ENCODE measurements around the gene CEL.

CEL gene

GRCh38 chr9:133046196-133046899 is 15.4 kb upstream of the CEL start:
- Histone ChIP-seq H3K27ac (ENCODE audit: poor library complexity, severe bottlenecking) (no peak overlapping the region), H3K4me1 (ENCODE audit: insufficient read depth, poor library complexity, severe bottlenecking) (no peaks in the 10 kb centered on the region), H3K4me3 (ENCODE audit: severe bottlenecking) (no peak overlapping the region), H3K9me3 (ENCODE audit: severe bottlenecking) (no peaks in the 10 kb centered on the region), H3K36me3 (ENCODE audit: low read depth) (peaks cover 94% of the 10 kb centered on the region), H3K27me3 (ENCODE audit: insufficient read depth, poor library complexity, severe bottlenecking) (no peaks in the 10 kb centered on the region)
- DNase-seq (ENCODE audit: low spot score), result no peak
- TF ChIP-seq CTCF (IDR thresholded peaks at IDR 0.05; ENCODE audit: poor library complexity, severe bottlenecking), result no peak
- no peak for ATAC-seq (ENCODE audit: low read depth)

- no peak overlapping the region for H3K27ac ChIP-seq (ENCODE audit: poor library complexity, severe bottlenecking)
- DNase-seq (ENCODE audit: low spot score) (no peak), ATAC-seq (ENCODE audit: low read depth) (no peak)
- no peaks in the 10 kb centered on the region for H3K9me3 ChIP-seq (ENCODE audit: severe bottlenecking)
- no peaks in the 10 kb centered on the region for H3K27me3 ChIP-seq (ENCODE audit: insufficient read depth, poor library complexity, severe bottlenecking)
- TF ChIP-seq CTCF (IDR thresholded peaks at IDR 0.05; ENCODE audit: poor library complexity, severe bottlenecking), result no peak
- H3K36me3 ChIP-seq (ENCODE audit: low read depth), result peaks cover 94% of the 10 kb centered on the region
- no peak overlapping the region for H3K4me3 ChIP-seq (ENCODE audit: severe bottlenecking)
- no peaks in the 10 kb centered on the region for H3K4me1 ChIP-seq (ENCODE audit: insufficient read depth, poor library complexity, severe bottlenecking)
These were observed 14.9 kb upstream of the CEL start for GRCh38 chr9:133046900-133047295.

GRCh38 chr9:133048595-133048994 is 13.2 kb upstream of the CEL start:
- no peaks in the 10 kb centered on the region for H3K4me1 ChIP-seq (ENCODE audit: insufficient read depth, poor library complexity, severe bottlenecking)
- TF ChIP-seq CTCF (IDR thresholded peaks at IDR 0.05; ENCODE audit: poor library complexity, severe bottlenecking), result peak; percentile 61
- no peaks in the 10 kb centered on the region for H3K9me3 ChIP-seq (ENCODE audit: severe bottlenecking)
- no peaks in the 10 kb centered on the region for H3K27me3 ChIP-seq (ENCODE audit: insufficient read depth, poor library complexity, severe bottlenecking)
- no peak overlapping the region for H3K27ac ChIP-seq (ENCODE audit: poor library complexity, severe bottlenecking)
- no peak overlapping the region for H3K4me3 ChIP-seq (ENCODE audit: severe bottlenecking)
- DNase-seq (ENCODE audit: low spot score) (no peak), ATAC-seq (ENCODE audit: low read depth) (peak; percentile 76; the same call in 2 of the 3 replicates)
- peaks cover 92% of the 10 kb centered on the region for H3K36me3 ChIP-seq (ENCODE audit: low read depth)

GRCh38 chr9:133049043-133049442 is 12.7 kb upstream of the CEL start:
- ATAC-seq (ENCODE audit: low read depth), result no peak
- TF ChIP-seq CTCF (IDR thresholded peaks at IDR 0.05; ENCODE audit: poor library complexity, severe bottlenecking), result peak; percentile 4
- Histone ChIP-seq H3K9me3 (ENCODE audit: severe bottlenecking) (no peaks in the 10 kb centered on the region), H3K27ac (ENCODE audit: poor library complexity, severe bottlenecking) (no peak overlapping the region), H3K36me3 (ENCODE audit: low read depth) (peaks cover 92% of the 10 kb centered on the region), H3K4me1 (ENCODE audit: insufficient read depth, poor library complexity, severe bottlenecking) (no peaks in the 10 kb centered on the region), H3K4me3 (ENCODE audit: severe bottlenecking) (no peak overlapping the region), H3K27me3 (ENCODE audit: insufficient read depth, poor library complexity, severe bottlenecking) (no peaks in the 10 kb centered on the region)
- no peak for DNase-seq (ENCODE audit: low spot score)

- no peak for TF ChIP-seq CTCF (IDR thresholded peaks at IDR 0.05; ENCODE audit: poor library complexity, severe bottlenecking)
- no peak for ATAC-seq (ENCODE audit: low read depth)
- Histone ChIP-seq H3K4me3 (ENCODE audit: severe bottlenecking) (no peak overlapping the region), H3K27me3 (ENCODE audit: insufficient read depth, poor library complexity, severe bottlenecking) (no peaks in the 10 kb centered on the region), H3K9me3 (ENCODE audit: severe bottlenecking) (no peaks in the 10 kb centered on the region), H3K4me1 (ENCODE audit: insufficient read depth, poor library complexity, severe bottlenecking) (no peaks in the 10 kb centered on the region), H3K27ac (ENCODE audit: poor library complexity, severe bottlenecking) (no peak overlapping the region), H3K36me3 (ENCODE audit: low read depth) (peaks cover 92% of the 10 kb centered on the region)
- no peak for DNase-seq (ENCODE audit: low spot score)
These were observed 11.6 kb upstream of the CEL start for GRCh38 chr9:133050142-133050541.
